Endothelial cell of umbilical vein (primary cell): ENCODE results near the gene PCDH8.

Experiments
- CTCF ChIP-seq, 2 donors: IDR thresholded peaks; 1 replicate in 1 of 2; 2 replicates in 1 of 2; pipeline ENCODE4 v1.5.1; 2011; ENCODE audit warnings: low read length in 2 of 2, mild to moderate bottlenecking in 2 of 2, moderate library complexity in 2 of 2, control low read depth in 1 of 2, inconsistent platforms in 1 of 2, low read depth in 1 of 2; ENCODE audit not compliant: insufficient read depth in 1 of 2; ENCODE audit errors: extremely low read depth in 1 of 2
- EZH2 ChIP-seq: IDR thresholded peaks from 2 replicates; pipeline ENCODE4 v1.6.1; 2012; ENCODE audit warnings: borderline replicate concordance, low read depth, mild to moderate bottlenecking, moderate library complexity, low read length, inconsistent platforms; ENCODE audit not compliant: severe bottlenecking
- FOS ChIP-seq: IDR thresholded peaks from 2 replicates; pipeline ENCODE4 v1.6.1; 2011; ENCODE audit warnings: mild to moderate bottlenecking, low read length, moderate library complexity, borderline replicate concordance; ENCODE audit not compliant: insufficient read depth
- JUN ChIP-seq: IDR thresholded peaks from 2 replicates; pipeline ENCODE4 v1.6.1; 2011; ENCODE audit warnings: borderline replicate concordance, low read depth; ENCODE audit not compliant: insufficient read length, insufficient read depth
- MYC ChIP-seq: IDR thresholded peaks from one replicate; pipeline ENCODE4 v1.6.1; 2011; ENCODE audit warnings: mild to moderate bottlenecking, low read depth, low read length
- POLR2A ChIP-seq: IDR thresholded peaks from 2 replicates; pipeline ENCODE4 v1.6.1; 2012; ENCODE audit warnings: low read depth, mild to moderate bottlenecking, control low read depth, low read length
- POLR2AphosphoS5 ChIP-seq: IDR thresholded peaks from 2 replicates; pipeline ENCODE4 v1.6.1; 2012; ENCODE audit warnings: low read depth, mild to moderate bottlenecking, control low read depth, low read length, moderate library complexity; ENCODE audit not compliant: insufficient read depth
- TF ChIP-seq, protein P1 (sequence below): IDR thresholded peaks from 2 replicates; pipeline ENCODE4 v1.6.1; 2011; ENCODE audit not compliant: insufficient read depth, insufficient read length

DNA sequence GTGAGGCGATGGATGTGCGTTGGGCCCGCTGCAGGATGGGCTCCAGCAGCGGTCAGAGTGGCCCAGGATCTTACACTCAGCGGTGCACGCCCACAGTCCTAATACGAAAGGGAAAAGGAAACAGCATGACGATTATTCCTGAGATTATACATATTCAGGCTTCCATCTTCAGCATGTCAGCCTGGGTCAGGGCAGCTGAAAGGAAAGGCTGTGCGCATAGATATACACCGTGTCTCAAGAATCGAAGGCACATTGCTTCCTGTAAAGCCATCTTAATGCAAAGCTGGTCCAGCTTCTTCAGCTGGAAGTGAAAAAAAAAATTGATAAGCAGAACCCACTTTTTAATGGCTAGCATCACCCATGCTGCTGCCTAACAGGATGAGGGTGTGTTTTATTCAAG, 3.6 kb downstream of the PCDH8 start:
- TF ChIP-seq POLR2A (no peak), CTCF (IDR thresholded peaks at IDR 0.05; ENCODE audit: extremely low read depth in 1 of 2, insufficient read depth in 1 of 2, low read depth in 1 of 2, low read length in 2 of 2) (no peak), POLR2AphosphoS5 (no peak), MYC (no peak), JUN (no peak), EZH2 (no peak), FOS (no peak)
- TF ChIP-seq, protein P1, sequence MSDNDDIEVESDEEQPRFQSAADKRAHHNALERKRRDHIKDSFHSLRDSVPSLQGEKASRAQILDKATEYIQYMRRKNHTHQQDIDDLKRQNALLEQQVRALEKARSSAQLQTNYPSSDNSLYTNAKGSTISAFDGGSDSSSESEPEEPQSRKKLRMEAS, result no peak
